Liver (tissue), 9 donors: ENCODE measurements around the gene ENTPD1. TPM values are rescaled to one million over a fixed set of nuclear protein-coding genes. Genes with fewer than 3 reads are reported as not detected.
"Not testable (repeated sequence)": the region's sequence is repeated elsewhere in the genome, so short reads cannot be mapped to it uniquely, and the experiment has no call there.

Experiments
- DNase-seq: peaks from one replicate; pipeline ENCODE4 v3.0.0-alpha.2; 2017; ENCODE audit warnings: low spot score
- H3K27ac ChIP-seq, 2 donors: one replicate each; pipeline ENCODE4 v1.7.0; 2013; ENCODE audit warnings: inconsistent platforms in 2 of 2, low read length in 2 of 2, control low read depth in 1 of 2, low read depth in 1 of 2, mild to moderate bottlenecking in 1 of 2
- H3K27me3 ChIP-seq, 4 donors: one replicate each; pipeline versions ENCODE4 v1.6.1 to v1.7.0; 2013; ENCODE audit warnings: low read length in 3 of 4, inconsistent platforms in 1 of 4, mild to moderate bottlenecking in 1 of 4, moderate library complexity in 1 of 4; ENCODE audit not compliant: control insufficient read depth in 4 of 4, insufficient read depth in 4 of 4
- H3K36me3 ChIP-seq, 4 donors: one replicate each; pipeline versions ENCODE4 v1.6.1 to v1.7.0; 2013; ENCODE audit warnings: low read length in 3 of 4, mild to moderate bottlenecking in 3 of 4, low read depth in 1 of 4, moderate library complexity in 1 of 4; ENCODE audit not compliant: control insufficient read depth in 4 of 4, insufficient read depth in 3 of 4
- H3K4me1 ChIP-seq, 4 donors: one replicate each; pipeline versions ENCODE4 v1.6.1 to v1.7.0; 2013; ENCODE audit warnings: low read length in 3 of 4, mild to moderate bottlenecking in 3 of 4, moderate library complexity in 1 of 4; ENCODE audit not compliant: control insufficient read depth in 4 of 4, insufficient read depth in 4 of 4
- H3K4me3 ChIP-seq, 3 donors: one replicate each; pipeline versions ENCODE4 v1.6.1 to v1.7.0; 2013; ENCODE audit warnings: low read length in 3 of 3, control low read depth in 1 of 3, low read depth in 1 of 3, mild to moderate bottlenecking in 1 of 3
- H3K9ac ChIP-seq, 2 donors: one replicate each; pipeline ENCODE4 v1.7.0; 2013; ENCODE audit warnings: low read length in 2 of 2, mild to moderate bottlenecking in 2 of 2, moderate library complexity in 2 of 2, control low read depth in 1 of 2, low read depth in 1 of 2
- H3K9me3 ChIP-seq, 4 donors: one replicate each; pipeline versions ENCODE4 v1.6.1 to v1.7.0; 2013; ENCODE audit warnings: low read length in 3 of 4; ENCODE audit not compliant: control insufficient read depth in 4 of 4
- CTCF ChIP-seq: fragments of 150-350 bp; IDR thresholded peaks from 2 replicates; pipeline ENCODE4 v1.5.1; 2017; ENCODE audit warnings: improper control_type of control experiment, low read depth, low read length; ENCODE audit not compliant: missing input control
- EGR1 ChIP-seq, 2 donors: IDR thresholded peaks; 2 replicates each; pipeline ENCODE4 v1.6.1; 2016 to 2018; ENCODE audit warnings: antibody characterized with exemption in 2 of 2, low read depth in 2 of 2
- FOXA1 ChIP-seq: IDR thresholded peaks from 2 replicates; pipeline ENCODE4 v1.6.1; 2016; ENCODE audit warnings: antibody characterized with exemption
- GABPA ChIP-seq, 2 donors: IDR thresholded peaks in 1 of 2; conservative IDR thresholded peaks in 1 of 2; 2 replicates each; pipeline ENCODE4 v1.6.1; 2016; ENCODE audit warnings: antibody characterized with exemption in 2 of 2, mild to moderate bottlenecking in 1 of 2, moderate library complexity in 1 of 2
- HNF4G ChIP-seq: IDR thresholded peaks from 2 replicates; pipeline ENCODE4 v1.6.1; 2016; ENCODE audit warnings: antibody characterized with exemption
- RAD21 ChIP-seq, 2 donors: IDR thresholded peaks; 2 replicates each; pipeline ENCODE4 v1.6.1; 2016; ENCODE audit warnings: antibody characterized with exemption in 2 of 2, mild to moderate bottlenecking in 2 of 2
- SP1 ChIP-seq: IDR thresholded peaks from 2 replicates; pipeline ENCODE4 v1.6.1; 2018; ENCODE audit warnings: antibody characterized with exemption, mild to moderate bottlenecking
- TAF1 ChIP-seq: conservative IDR thresholded peaks from 2 replicates; pipeline ENCODE4 v1.6.1; 2016; ENCODE audit warnings: antibody characterized with exemption, mild to moderate bottlenecking
- YY1 ChIP-seq: IDR thresholded peaks from 2 replicates; pipeline ENCODE4 v1.6.1; 2016; ENCODE audit warnings: antibody characterized with exemption, mild to moderate bottlenecking
- WGBS: extraction: QIAGEN DNeasy Blood & Tissue Kit; methylation state at CpG from one replicate; pipeline ENCODE4 v1.1.7; 2013; 5-methylcytosine and 5-hydroxymethylcytosine counted together
- polyA plus RNA-seq, 2 donors: library from polyadenylated mRNA; stranded (reverse) in 1 of 2; unstranded in 1 of 2; fragments of 200-250 nt in 1 of 2; fragments of >200 nt in 1 of 2; fragmentation: Nextera tagmentation in 1 of 2; extraction: Ambion mirVana in 1 of 2; gene quantifications; one replicate each; pipeline versions ENCODE4 v1.2.1 to v1.2.3, GENCODE V29; 2013 to 2015
- total RNA-seq, 2 donors: library from RNA; depleted of rRNA; stranded (reverse); fragments of >200 nt; gene quantifications; one replicate each; pipeline ENCODE4 v1.2.3, GENCODE V29; 2014
- TF ChIP-seq, protein P1 (sequence below): IDR thresholded peaks from 2 replicates; pipeline ENCODE4 v1.6.1; 2016; ENCODE audit warnings: antibody characterized with exemption
- TF ChIP-seq, protein P2 (sequence below): IDR thresholded peaks from 2 replicates; pipeline ENCODE4 v1.6.1; 2016; ENCODE audit warnings: antibody characterized with exemption
- TF ChIP-seq, protein P3 (sequence below): IDR thresholded peaks from 2 replicates; pipeline ENCODE4 v1.6.1; 2016; ENCODE audit warnings: antibody characterized with exemption
- TF ChIP-seq, protein P4 (sequence below): IDR thresholded peaks from 2 replicates; pipeline ENCODE4 v1.6.1; 2016; ENCODE audit warnings: antibody characterized with exemption, mild to moderate bottlenecking
- donor health status: healthy.
- donor health status: healthy.
- donor health status: healthy.
- donor health status: healthy.
- donor health status: healthy.

ENTPD1 gene
- total and polyA plus RNA-seq, 4 donors: 2.1 to 8.0 (median 4.3) TPM

GRCh38 chr10:95732907-95733306, 23.1 kb upstream of the ENTPD1 start:
- H3K4me1 ChIP-seq, H3K9ac ChIP-seq, H3K36me3 ChIP-seq, H3K27ac ChIP-seq, H3K27me3 ChIP-seq, DNase-seq, H3K4me3 ChIP-seq, H3K9me3 ChIP-seq: not testable (repeated sequence)
- 88% methylated on average over 6 of the region's 6 CpGs for whole genome bisulfite sequencing

DNA sequence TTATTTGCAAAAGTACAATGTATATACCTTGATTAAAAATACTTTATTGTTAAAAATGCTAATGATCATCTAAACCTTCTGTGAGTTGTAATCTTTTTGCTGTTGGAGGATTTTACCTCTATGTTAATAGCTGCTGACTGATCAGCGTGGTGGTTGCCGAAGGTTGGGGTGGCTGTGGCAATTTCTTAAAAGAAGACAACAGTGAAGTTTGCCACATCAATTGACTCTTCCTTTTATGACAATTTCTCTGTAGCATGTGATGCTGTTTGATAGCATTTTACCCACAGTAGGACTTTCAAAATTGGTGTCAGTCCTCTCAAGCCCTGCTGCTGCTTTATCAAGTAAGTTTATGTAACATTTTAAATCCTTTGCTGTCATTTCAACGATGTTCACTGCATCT, 16.9 kb upstream of the ENTPD1 start:
- 83% methylated on average over 3 of the region's 3 CpGs for WGBS
- DNase-seq: no peak

More for the DNA sequence above, 16.9 kb upstream of the ENTPD1 start:
- H3K27me3 ChIP-seq: no peaks in the 10 kb centered on the region
- peaks cover 0 to 6% (median 0%) of the 10 kb centered on the region in 4 donors for H3K4me1 ChIP-seq
- H3K9me3 ChIP-seq: no peaks in the 10 kb centered on the region
- TF ChIP-seq, protein P1, sequence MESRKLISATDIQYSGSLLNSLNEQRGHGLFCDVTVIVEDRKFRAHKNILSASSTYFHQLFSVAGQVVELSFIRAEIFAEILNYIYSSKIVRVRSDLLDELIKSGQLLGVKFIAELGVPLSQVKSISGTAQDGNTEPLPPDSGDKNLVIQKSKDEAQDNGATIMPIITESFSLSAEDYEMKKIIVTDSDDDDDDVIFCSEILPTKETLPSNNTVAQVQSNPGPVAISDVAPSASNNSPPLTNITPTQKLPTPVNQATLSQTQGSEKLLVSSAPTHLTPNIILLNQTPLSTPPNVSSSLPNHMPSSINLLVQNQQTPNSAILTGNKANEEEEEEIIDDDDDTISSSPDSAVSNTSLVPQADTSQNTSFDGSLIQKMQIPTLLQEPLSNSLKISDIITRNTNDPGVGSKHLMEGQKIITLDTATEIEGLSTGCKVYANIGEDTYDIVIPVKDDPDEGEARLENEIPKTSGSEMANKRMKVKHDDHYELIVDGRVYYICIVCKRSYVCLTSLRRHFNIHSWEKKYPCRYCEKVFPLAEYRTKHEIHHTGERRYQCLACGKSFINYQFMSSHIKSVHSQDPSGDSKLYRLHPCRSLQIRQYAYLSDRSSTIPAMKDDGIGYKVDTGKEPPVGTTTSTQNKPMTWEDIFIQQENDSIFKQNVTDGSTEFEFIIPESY: no peak
- no peak for TF ChIP-seq YY1
- no peak for TF ChIP-seq EGR1 (IDR thresholded peaks at IDR 0.05; ENCODE audit: low read depth in 2 of 2)
- TF ChIP-seq, protein P2, sequence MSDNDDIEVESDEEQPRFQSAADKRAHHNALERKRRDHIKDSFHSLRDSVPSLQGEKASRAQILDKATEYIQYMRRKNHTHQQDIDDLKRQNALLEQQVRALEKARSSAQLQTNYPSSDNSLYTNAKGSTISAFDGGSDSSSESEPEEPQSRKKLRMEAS: no peak
- no peak for TF ChIP-seq RAD21 (IDR thresholded peaks at IDR 0.05)
- no peak for TF ChIP-seq HNF4G
- no peak for TF ChIP-seq CTCF
- TF ChIP-seq, protein P3, sequence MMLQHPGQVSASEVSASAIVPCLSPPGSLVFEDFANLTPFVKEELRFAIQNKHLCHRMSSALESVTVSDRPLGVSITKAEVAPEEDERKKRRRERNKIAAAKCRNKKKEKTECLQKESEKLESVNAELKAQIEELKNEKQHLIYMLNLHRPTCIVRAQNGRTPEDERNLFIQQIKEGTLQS: no peak
- TF ChIP-seq GABPA (IDR thresholded peaks at IDR 0.05 in 1 of 2, conservative IDR thresholded peaks at IDR 0.05 in 1 of 2): no peak
- no peak for TF ChIP-seq SP1
- TF ChIP-seq, protein P4, sequence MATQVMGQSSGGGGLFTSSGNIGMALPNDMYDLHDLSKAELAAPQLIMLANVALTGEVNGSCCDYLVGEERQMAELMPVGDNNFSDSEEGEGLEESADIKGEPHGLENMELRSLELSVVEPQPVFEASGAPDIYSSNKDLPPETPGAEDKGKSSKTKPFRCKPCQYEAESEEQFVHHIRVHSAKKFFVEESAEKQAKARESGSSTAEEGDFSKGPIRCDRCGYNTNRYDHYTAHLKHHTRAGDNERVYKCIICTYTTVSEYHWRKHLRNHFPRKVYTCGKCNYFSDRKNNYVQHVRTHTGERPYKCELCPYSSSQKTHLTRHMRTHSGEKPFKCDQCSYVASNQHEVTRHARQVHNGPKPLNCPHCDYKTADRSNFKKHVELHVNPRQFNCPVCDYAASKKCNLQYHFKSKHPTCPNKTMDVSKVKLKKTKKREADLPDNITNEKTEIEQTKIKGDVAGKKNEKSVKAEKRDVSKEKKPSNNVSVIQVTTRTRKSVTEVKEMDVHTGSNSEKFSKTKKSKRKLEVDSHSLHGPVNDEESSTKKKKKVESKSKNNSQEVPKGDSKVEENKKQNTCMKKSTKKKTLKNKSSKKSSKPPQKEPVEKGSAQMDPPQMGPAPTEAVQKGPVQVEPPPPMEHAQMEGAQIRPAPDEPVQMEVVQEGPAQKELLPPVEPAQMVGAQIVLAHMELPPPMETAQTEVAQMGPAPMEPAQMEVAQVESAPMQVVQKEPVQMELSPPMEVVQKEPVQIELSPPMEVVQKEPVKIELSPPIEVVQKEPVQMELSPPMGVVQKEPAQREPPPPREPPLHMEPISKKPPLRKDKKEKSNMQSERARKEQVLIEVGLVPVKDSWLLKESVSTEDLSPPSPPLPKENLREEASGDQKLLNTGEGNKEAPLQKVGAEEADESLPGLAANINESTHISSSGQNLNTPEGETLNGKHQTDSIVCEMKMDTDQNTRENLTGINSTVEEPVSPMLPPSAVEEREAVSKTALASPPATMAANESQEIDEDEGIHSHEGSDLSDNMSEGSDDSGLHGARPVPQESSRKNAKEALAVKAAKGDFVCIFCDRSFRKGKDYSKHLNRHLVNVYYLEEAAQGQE: no peak
- no peak for TF ChIP-seq FOXA1
- TF ChIP-seq TAF1: no peak
- no peak overlapping the region for H3K9ac ChIP-seq
- H3K36me3 ChIP-seq: no peaks in the 10 kb centered on the region
- no peak overlapping the region for H3K4me3 ChIP-seq
- H3K27ac ChIP-seq: no peak overlapping the region
